WTC11 (cell line): ENCODE data around the gene AHNAK2. TPM values are rescaled to one million over a fixed set of nuclear protein-coding genes. Genes with fewer than 3 reads are reported as not detected.

Experiments
- ATAC-seq: fragments of 200-7000 bp; cut with Tn5 transposase; 2 replicates; pipeline ENCODE4 v1.10.0; 2021; ENCODE audit warnings: mild to moderate bottlenecking, moderate library complexity
- CTCF ChIA-PET: fragments of 300-600 bp; sonication (Branson Sonifier 250); formaldehyde crosslinking; loops from one replicate; lab custom pipeline; 2021; ENCODE audit warnings: antibody characterized with exemption; lab: Charles Lee
- POLR2A ChIA-PET: fragments of 350-600 bp; sonication (Branson Sonifier 250); formaldehyde crosslinking; loops from one replicate; lab custom pipeline; 2021; ENCODE audit warnings: antibody characterized with exemption; lab: Charles Lee
- DNase-seq: peaks from one replicate; pipeline ENCODE4 v3.0.0; 2021; ENCODE audit warnings: low spot score
- H3K27ac Mint-ChIP-seq: 2 replicates; pipeline ENCODE4 v1.8.0; 2021; ENCODE audit warnings: mixed read lengths
- H3K27me3 Mint-ChIP-seq: 2 replicates; pipeline ENCODE4 v1.8.0; 2021; ENCODE audit warnings: low read depth, mild to moderate bottlenecking, moderate library complexity, mixed read lengths
- H3K36me3 Mint-ChIP-seq: 2 replicates; pipeline ENCODE4 v1.8.0; 2021; ENCODE audit warnings: mixed read lengths
- H3K4me1 Mint-ChIP-seq: 2 replicates; pipeline ENCODE4 v1.8.0; 2022; ENCODE audit warnings: mixed read lengths
- H3K4me3 Mint-ChIP-seq: 2 replicates; pipeline ENCODE4 v1.8.0; 2021; ENCODE audit warnings: mild to moderate bottlenecking, moderate library complexity, mixed read lengths
- H3K9me3 Mint-ChIP-seq: 2 replicates; pipeline ENCODE4 v1.8.0; 2021; ENCODE audit warnings: mixed read lengths
- ARID4B ChIP-seq: sonication (generic); formaldehyde crosslinking; IDR thresholded peaks from 2 replicates; pipeline ENCODE4 v1.8.0; 2023; ENCODE audit warnings: missing genetic modification reagents, mild to moderate bottlenecking, borderline replicate concordance
- ATF2 ChIP-seq: sonication (generic); formaldehyde crosslinking; IDR thresholded peaks from 2 replicates; pipeline ENCODE4 v1.8.1; 2022; ENCODE audit warnings: low read depth, missing genetic modification reagents, borderline replicate concordance
- CDX4 ChIP-seq: fragments of 250-450 bp; sonication (Bioruptor Pico); IDR thresholded peaks from 2 replicates; pipeline ENCODE4 v1.9.0; 2021; ENCODE audit warnings: moderate library complexity, mild to moderate bottlenecking, inconsistent platforms, borderline replicate concordance
- CREM ChIP-seq: sonication (generic); formaldehyde crosslinking; IDR thresholded peaks from 2 replicates; pipeline ENCODE4 v1.8.1; 2022; ENCODE audit warnings: mild to moderate bottlenecking, missing genetic modification reagents, moderate library complexity
- FOXK1 ChIP-seq: sonication (generic); formaldehyde crosslinking; IDR thresholded peaks from 2 replicates; pipeline ENCODE4 v1.8.0; 2022; ENCODE audit warnings: mild to moderate bottlenecking, moderate library complexity, missing genetic modification reagents
- GRHL2 ChIP-seq: fragments of 250-450 bp; sonication (Bioruptor Pico); IDR thresholded peaks from 2 replicates; pipeline ENCODE4 v1.8.0; 2022; ENCODE audit warnings: mild to moderate bottlenecking, moderate library complexity; ENCODE audit not compliant: insufficient replicate concordance, severe bottlenecking
- GTF2I ChIP-seq: fragments of 250-450 bp; sonication (Bioruptor Pico); conservative IDR thresholded peaks from 2 replicates; pipeline ENCODE4 v1.4.0; 2021; ENCODE audit warnings: mild to moderate bottlenecking
- MAX ChIP-seq: sonication (generic); formaldehyde crosslinking; IDR thresholded peaks from 2 replicates; pipeline ENCODE4 v1.8.0; 2022; ENCODE audit warnings: mild to moderate bottlenecking, missing genetic modification reagents
- MYBL2 ChIP-seq: sonication (generic); formaldehyde crosslinking; IDR thresholded peaks from 2 replicates; pipeline ENCODE4 v1.8.1; 2023; ENCODE audit warnings: mild to moderate bottlenecking, moderate library complexity, missing genetic modification reagents
- NFATC4 ChIP-seq: fragments of 250-450 bp; sonication (Bioruptor Pico); IDR thresholded peaks from 2 replicates; pipeline ENCODE4 v1.9.0; 2021; ENCODE audit warnings: mild to moderate bottlenecking
- NR2C2 ChIP-seq: sonication (generic); formaldehyde crosslinking; IDR thresholded peaks from 2 replicates; pipeline ENCODE4 v1.8.0; 2022; ENCODE audit warnings: mild to moderate bottlenecking, missing genetic modification reagents
- PRRX2 ChIP-seq: fragments of 250-450 bp; sonication (Bioruptor Pico); IDR thresholded peaks from 2 replicates; pipeline ENCODE4 v1.8.0; 2021; ENCODE audit warnings: mild to moderate bottlenecking
- SMAD4 ChIP-seq: sonication (generic); formaldehyde crosslinking; IDR thresholded peaks from 2 replicates; pipeline ENCODE4 v1.8.0; 2022; ENCODE audit warnings: mild to moderate bottlenecking, missing genetic modification reagents
- SP1 ChIP-seq: sonication (generic); formaldehyde crosslinking; conservative IDR thresholded peaks from 2 replicates; pipeline ENCODE4 v1.8.1; 2022; ENCODE audit warnings: missing genetic modification reagents
- TEAD1 ChIP-seq: sonication (generic); formaldehyde crosslinking; IDR thresholded peaks from 2 replicates; pipeline ENCODE4 v1.8.0; 2022; ENCODE audit warnings: mild to moderate bottlenecking, missing genetic modification reagents
- USF1 ChIP-seq: sonication (generic); formaldehyde crosslinking; IDR thresholded peaks from 2 replicates; pipeline ENCODE4 v1.8.0; 2022; ENCODE audit warnings: mild to moderate bottlenecking, missing genetic modification reagents
- ZMAT4 ChIP-seq: fragments of 250-450 bp; sonication (Bioruptor Pico); IDR thresholded peaks from 2 replicates; pipeline ENCODE4 v1.9.0; 2021; ENCODE audit warnings: mild to moderate bottlenecking
- ZNF219 ChIP-seq: sonication (generic); formaldehyde crosslinking; IDR thresholded peaks from 2 replicates; pipeline ENCODE4 v1.8.0; 2023; ENCODE audit warnings: missing genetic modification reagents, mild to moderate bottlenecking, borderline replicate concordance
- ZNF263 ChIP-seq: sonication (generic); formaldehyde crosslinking; IDR thresholded peaks from 2 replicates; pipeline ENCODE4 v1.8.1; 2022; ENCODE audit warnings: low read depth, mild to moderate bottlenecking, moderate library complexity, missing genetic modification reagents
- ZNF281 ChIP-seq: sonication (generic); formaldehyde crosslinking; IDR thresholded peaks from 2 replicates; pipeline ENCODE4 v1.8.0; 2023; ENCODE audit warnings: mild to moderate bottlenecking, missing genetic modification reagents
- ZNF317 ChIP-seq: sonication (generic); formaldehyde crosslinking; IDR thresholded peaks from 2 replicates; pipeline ENCODE4 v1.8.1; 2023; ENCODE audit warnings: low read depth, mild to moderate bottlenecking, moderate library complexity, missing genetic modification reagents, borderline replicate concordance
- total RNA-seq: library from RNA; stranded (reverse); gene quantifications from 3 replicates; pipeline ENCODE4 v1.2.3, GENCODE V29; 2021

AHNAK2 gene
- total RNA-seq, 1 experiment from 2014 or later, result 3.5 TPM

GRCh38 chr14:105026802-105027563 lies 48.8 kb upstream of the AHNAK2 start:
- Mint-ChIP-seq H3K27ac (no peak overlapping the region), H3K4me1 (peaks cover 18% of the 10 kb centered on the region), H3K9me3 (no peaks in the 10 kb centered on the region), H3K36me3 (no peaks in the 10 kb centered on the region), H3K27me3 (peaks cover 23% of the 10 kb centered on the region), H3K4me3 (no peak overlapping the region)
- TF ChIP-seq MYBL2 (no peak), ZNF317 (CRISPR knock-in tag) (no peak), CDX4 (CRISPR knock-in tag) (no peak), ATF2 (CRISPR knock-in tag) (no peak), SMAD4 (CRISPR knock-in tag) (no peak), NFATC4 (CRISPR knock-in tag) (no peak), TEAD1 (no peak)
- ATAC-seq, result no peak
- POLR2A ChIA-PET, result no interaction called here
- DNase-seq, result no peak
- CTCF ChIA-PET, result interaction anchor here (0.5 to 1.7 kb wide), 3 partner anchors 19 to 118 kb away, joined by 3 to 7 read pairs (median 3); no protein-coding TSS in a partner anchor

GRCh38 chr14:105026033-105026785 lies 48.0 kb upstream of the AHNAK2 start:
- no peak for DNase-seq
- no peaks in the 10 kb centered on the region; the same call in 1 of the 2 replicates for H3K36me3 Mint-ChIP-seq
- H3K27ac Mint-ChIP-seq, result no peak overlapping the region
- peaks cover 15% of the 10 kb centered on the region for H3K27me3 Mint-ChIP-seq
- H3K4me1 Mint-ChIP-seq, result peaks cover 23% of the 10 kb centered on the region
- no peak for ATAC-seq
- H3K9me3 Mint-ChIP-seq, result no peaks in the 10 kb centered on the region
- no peak overlapping the region for H3K4me3 Mint-ChIP-seq
- POLR2A ChIA-PET, result no interaction called here
- CTCF ChIA-PET, result interaction anchor here (1.2 to 1.6 kb wide), 2 partner anchors 51 to 64 kb away, joined by 3 to 4 read pairs; no protein-coding TSS in a partner anchor
- TF ChIP-seq SMAD4 (CRISPR knock-in tag), result no peak
- TF ChIP-seq ZNF219, result no peak
- no peak for TF ChIP-seq SP1
- TF ChIP-seq CDX4 (CRISPR knock-in tag), result no peak
- TF ChIP-seq ARID4B (CRISPR knock-in tag), result no peak
- no peak for TF ChIP-seq GRHL2
- TF ChIP-seq ZNF281 (CRISPR knock-in tag), result no peak
- no peak for TF ChIP-seq FOXK1 (CRISPR knock-in tag)
- TF ChIP-seq ZNF263 (CRISPR knock-in tag), result no peak
- TF ChIP-seq USF1, result no peak
- TF ChIP-seq NR2C2 (CRISPR knock-in tag), result no peak
- no peak for TF ChIP-seq PRRX2 (CRISPR knock-in tag)
- no peak for TF ChIP-seq CREM (CRISPR knock-in tag)
- TF ChIP-seq ZMAT4 (CRISPR knock-in tag), result no peak
- no peak for TF ChIP-seq GTF2I (CRISPR knock-in tag)
- TF ChIP-seq MAX (CRISPR knock-in tag), result no peak
